COLO829 (cell line): Measurements from ENCODE around the gene ZNF84.

Experiments
- DNase-seq: peaks from one replicate; pipeline ENCODE4 v3.0.0; 2012; ENCODE audit warnings: low spot score

ZNF84 gene

GRCh38 chr12:133037207-133038005, at the start of gene ZNF84:
ZNF84 (plus strand) TSS chr12:133037509; CDS start chr12:133041468, 3,959 bp downstream.
- DNase-seq: peak; percentile 92

DNA sequence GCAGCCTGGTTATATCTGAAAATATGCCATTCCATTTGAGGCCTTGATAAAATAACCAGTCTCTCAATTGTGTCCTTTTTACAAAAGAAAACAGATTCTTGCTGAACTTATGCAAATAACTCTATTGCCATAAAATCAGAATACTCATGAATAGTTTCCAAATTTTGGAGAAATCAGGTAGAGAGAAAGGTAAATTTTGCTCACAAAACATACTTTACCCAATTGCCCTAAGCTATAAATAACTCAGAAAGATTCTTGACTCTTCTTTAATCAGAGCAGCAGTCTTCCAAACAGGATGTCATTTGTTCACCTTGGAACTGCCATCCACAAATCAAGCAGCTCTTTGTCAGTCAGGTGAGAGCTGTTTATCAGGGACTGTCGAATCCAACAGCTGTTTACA, 38.6 kb upstream of the ZNF84 start:
- DNase-seq: no peak

GRCh38 chr12:133010657-133011297, 26.5 kb upstream of the ZNF84 start:
- DNase-seq: no peak

DNA sequence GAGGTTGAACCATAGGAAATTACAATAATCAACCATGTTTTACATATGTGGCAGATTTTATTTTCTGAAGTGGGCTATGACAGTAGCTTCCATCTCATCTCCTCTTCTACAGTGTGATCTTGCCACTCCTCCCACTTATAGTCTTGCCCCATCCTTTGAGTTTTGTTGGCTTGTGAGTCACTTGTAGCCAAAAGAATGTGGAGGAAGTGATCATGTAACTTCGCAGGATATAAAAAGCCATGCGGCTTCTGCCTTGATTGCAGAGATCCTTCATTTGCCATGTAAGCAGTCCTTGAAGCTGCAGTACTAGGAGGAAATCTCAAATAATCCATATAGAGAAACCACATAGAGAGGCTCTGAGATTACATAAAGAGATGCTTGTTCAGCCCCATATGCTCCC, 13.7 kb upstream of the ZNF84 start:
- DNase-seq: no peak

GRCh38 chr12:133026996-133027395, 10.3 kb upstream of the ZNF84 start:
- DNase-seq: no peak

- DNase-seq: no peak
Observed at GRCh38 chr12:133038118-133038709, 905 bp downstream of the ZNF84 start.

DNA sequence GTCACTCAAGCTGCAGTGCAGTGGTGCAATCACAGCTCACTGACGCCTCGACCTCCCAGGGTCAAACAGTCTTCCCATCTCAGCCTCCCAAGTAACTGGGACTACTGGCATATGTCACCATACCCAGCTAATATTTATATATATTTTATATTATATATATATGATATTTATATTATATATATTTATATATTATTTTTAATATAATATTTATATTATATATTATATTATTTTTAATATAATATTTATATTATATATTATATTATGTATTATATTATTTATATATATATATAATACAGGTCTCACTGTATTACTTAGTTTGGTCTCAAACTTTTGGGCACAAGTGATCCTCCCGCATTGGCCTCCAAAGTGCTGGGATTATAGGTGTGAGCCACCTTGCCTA, 9.4 kb downstream of the ZNF84 start:
- DNase-seq: no peak

DNA sequence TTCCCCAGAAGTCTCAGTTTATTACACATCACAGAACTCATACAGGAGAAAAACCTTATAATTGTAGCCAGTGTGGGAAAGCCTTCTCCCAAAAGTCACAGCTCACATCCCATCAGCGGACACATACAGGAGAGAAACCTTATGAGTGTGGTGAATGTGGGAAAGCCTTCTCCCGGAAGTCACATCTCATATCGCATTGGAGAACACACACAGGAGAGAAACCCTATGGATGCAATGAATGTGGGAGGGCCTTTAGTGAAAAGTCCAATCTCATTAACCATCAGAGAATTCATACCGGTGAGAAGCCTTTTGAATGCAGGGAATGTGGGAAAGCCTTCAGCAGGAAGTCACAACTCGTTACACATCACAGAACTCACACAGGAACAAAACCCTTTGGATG, 20.1 kb downstream of the ZNF84 start:
- no peak for DNase-seq

- DNase-seq: no peak
Observed at GRCh38 chr12:133058203-133059113, 21.1 kb downstream of the ZNF84 start.

DNA sequence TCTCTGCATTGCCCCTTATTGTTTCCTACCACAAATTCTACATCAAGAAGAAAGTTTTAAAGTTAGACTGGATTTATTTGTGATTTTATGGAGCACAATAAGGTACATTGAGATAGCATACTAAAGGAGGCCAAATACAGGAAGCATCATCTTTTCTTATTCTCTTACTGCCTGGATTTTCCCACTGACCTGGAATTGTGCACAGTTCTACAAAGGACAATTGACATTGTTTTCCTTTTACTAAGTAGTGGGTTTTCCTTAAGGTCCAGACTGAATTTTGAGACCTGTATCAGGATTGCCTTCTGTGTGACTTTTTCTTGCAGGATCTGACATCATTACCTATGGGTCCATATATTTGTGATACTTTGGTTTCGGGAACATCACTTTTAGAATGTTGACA, 24.6 kb downstream of the ZNF84 start:
- DNase-seq: no peak

- DNase-seq: no peak
Observed at GRCh38 chr12:133063556-133063955, 26.2 kb downstream of the ZNF84 start.

GRCh38 chr12:133073836-133074235, 36.5 kb downstream of the ZNF84 start:
- DNase-seq: no peak

- peak; percentile 77 for DNase-seq
Observed at GRCh38 chr12:133080026-133080367, 42.7 kb downstream of the ZNF84 start.

DNA sequence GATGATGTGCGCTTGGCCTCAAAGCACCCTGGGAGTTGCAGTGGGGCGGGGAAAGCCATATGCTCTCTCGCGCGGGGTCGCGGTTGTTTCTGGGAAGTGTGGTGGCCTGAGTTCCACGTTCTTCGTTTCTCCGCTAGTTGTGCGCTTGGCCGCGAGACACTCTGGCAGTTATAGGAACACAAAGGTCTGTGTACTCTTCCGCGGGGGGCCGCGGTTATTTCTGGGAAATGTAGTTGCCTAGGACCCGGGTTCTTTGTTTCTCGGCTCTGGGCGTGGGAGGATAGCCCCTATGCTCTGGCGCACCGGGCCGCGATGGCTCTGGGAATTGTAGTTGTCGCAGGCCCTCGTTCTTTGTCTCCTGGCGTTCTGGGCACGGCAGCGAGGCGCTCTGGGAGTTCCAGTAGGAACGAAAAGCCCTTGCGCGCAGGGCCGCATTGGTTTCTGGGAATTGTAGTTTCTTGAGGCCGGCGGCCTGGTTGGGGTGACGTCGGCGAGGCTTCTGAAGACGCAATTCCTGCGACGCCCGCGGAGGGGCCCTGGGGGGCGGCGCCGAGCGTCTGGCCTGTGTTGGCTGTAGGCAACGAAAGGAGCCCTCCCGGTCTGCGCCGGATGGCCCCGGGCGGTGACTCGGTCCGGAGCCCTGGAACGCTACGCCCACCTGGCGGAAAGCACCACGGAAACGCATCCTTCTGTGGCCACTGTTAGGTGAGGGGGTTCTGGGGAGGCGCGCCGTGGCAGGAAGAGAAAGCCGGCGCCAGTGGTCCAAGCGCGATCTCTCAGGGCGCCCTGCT, 43.3 kb downstream of the ZNF84 start, which contains the start of gene ZNF140:
TSS of gene ZNF140 (plus strand) at position 556 of the 791 bp plus-strand sequence. CDS start 398 bp downstream, outside the sequence.
- peak; percentile 67 for DNase-seq

DNA sequence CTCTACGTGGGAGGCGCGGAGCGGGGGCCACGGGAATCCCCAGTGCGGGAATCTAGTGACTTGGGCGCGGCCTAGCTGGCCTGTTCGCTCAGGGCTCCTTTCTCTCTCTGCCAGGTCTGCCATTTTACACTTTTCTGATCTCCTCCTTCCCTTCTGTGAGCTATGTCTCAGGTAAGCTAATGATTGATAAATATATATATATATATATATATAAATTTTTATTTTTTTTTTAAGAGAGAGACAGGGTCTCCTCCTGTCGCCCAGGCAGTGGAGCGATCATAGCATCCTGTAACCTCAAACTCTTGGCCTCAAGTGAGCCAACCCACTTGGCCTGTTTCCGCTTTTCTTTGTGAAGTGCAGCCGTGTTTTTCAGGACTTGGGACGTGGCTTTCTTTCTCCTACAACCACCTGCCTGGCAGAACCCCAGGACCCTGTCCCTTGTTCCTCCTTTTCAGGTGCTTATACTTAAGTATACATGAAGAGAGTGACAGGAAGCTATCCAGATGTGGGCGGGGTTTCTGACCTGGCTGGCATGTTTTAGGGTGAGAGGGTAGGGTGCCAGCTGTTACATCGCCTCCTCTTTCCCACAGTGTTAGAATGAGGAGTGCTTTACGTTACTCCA, 44.0 kb downstream of the ZNF84 start:
- peak; percentile 7 for DNase-seq

- no peak for DNase-seq
Observed at GRCh38 chr12:133083345-133083744, 46.0 kb downstream of the ZNF84 start.

DNA sequence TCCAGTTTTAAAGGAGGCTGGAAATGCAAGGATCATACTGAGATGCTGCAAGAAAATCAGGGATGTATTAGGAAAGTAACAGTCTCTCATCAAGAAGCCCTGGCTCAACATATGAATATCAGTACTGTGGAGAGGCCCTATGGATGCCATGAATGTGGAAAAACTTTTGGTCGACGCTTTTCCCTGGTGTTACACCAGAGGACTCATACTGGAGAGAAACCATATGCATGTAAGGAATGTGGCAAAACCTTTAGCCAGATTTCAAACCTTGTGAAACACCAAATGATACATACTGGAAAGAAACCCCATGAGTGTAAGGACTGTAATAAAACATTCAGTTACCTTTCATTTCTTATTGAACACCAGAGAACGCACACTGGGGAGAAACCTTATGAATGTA, 68.3 kb downstream of the ZNF84 start:
- DNase-seq: no peak

DNA sequence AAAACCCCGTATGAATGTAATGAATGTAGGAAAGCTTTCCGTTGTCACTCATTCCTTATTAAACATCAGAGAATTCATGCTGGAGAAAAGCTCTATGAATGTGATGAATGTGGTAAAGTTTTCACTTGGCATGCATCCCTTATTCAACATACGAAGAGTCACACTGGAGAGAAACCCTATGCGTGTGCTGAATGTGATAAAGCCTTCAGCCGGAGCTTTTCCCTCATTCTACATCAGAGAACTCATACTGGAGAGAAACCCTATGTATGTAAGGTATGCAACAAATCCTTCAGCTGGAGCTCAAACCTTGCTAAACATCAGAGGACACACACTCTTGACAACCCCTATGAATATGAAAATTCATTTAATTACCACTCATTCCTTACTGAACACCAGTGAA, 68.9 kb downstream of the ZNF84 start:
- no peak for DNase-seq

- DNase-seq: no peak
Observed at GRCh38 chr12:133107121-133107520, 69.8 kb downstream of the ZNF84 start.

DNA sequence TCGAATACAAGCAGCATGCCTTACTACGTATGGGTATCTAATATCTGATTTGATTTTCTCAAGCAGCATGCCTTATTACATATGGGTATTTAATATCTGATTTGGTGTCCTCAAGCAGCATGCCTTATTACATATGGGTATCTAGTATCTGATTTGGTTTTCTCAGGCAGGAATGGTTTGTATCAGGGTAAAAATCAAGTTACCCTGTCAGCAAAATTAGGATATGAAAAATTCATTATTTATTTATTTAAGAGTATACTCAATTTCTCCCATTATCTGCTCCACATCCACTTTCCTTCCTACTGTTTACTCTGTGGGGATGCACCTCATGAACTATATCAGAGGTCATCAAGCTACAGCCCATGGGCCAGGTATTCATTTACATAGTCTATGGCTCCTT, 70.8 kb downstream of the ZNF84 start:
- no peak for DNase-seq
